Endometrium (tissue), 2 donors: ENCODE data around the gene SPDYA.
A peak's percentile ranks its signal among the peaks of the same experiment; 100 is the strongest.

ENCODE experiments used
- FAIRE-seq: peaks from 2 replicates; lab custom pipeline; 2012; peaks lifted over from hg19 to GRCh38; lab: Jason Lieb, UNC
- donor health status: control.
- donor health status: control.

The SPDYA gene

GRCh38 chr2:28828382-28828781 is 17.7 kb downstream of the SPDYA start:
- no peak for FAIRE-seq

- FAIRE-seq = no peak
These were observed 23.3 kb downstream of the SPDYA start for GRCh38 chr2:28833740-28834470.

GRCh38 chr2:28835781-28836180 is 25.1 kb downstream of the SPDYA start:
- FAIRE-seq = no peak

GRCh38 chr2:28838971-28839370 is 28.3 kb downstream of the SPDYA start:
- no peak for FAIRE-seq

- no peak for FAIRE-seq
These were observed 31.4 kb downstream of the SPDYA start for GRCh38 chr2:28842042-28842441.

- no peak for FAIRE-seq
These were observed 44.6 kb downstream of the SPDYA start for GRCh38 chr2:28855193-28855592.

GRCh38 chr2:28855977-28856376 is 45.3 kb downstream of the SPDYA start:
- no peak for FAIRE-seq

- FAIRE-seq = no peak
These were observed 58.0 kb downstream of the SPDYA start for GRCh38 chr2:28868611-28869010.

GRCh38 chr2:28869494-28870145 is 59.0 kb downstream of the SPDYA start:
- no peak for FAIRE-seq

GRCh38 chr2:28870146-28870891 is 59.7 kb downstream of the SPDYA start, which contains the start of gene TRMT61B:
TSS of gene TRMT61B (minus strand) at chr2:28870309. CDS start at chr2:28870277, 32 bp downstream.
- no peak for FAIRE-seq

- no peak for FAIRE-seq
These were observed 61.0 kb downstream of the SPDYA start for GRCh38 chr2:28871620-28872019.

- FAIRE-seq = no peak
These were observed 69.6 kb downstream of the SPDYA start for GRCh38 chr2:28880193-28880592.

GRCh38 chr2:28893488-28893887 is 82.9 kb downstream of the SPDYA start:
- FAIRE-seq = no peak

- FAIRE-seq = peak; percentile 75
These were observed 84.0 kb downstream of the SPDYA start, which contains the start of gene WDR43 for GRCh38 chr2:28894470-28895188. TSS of gene WDR43 (plus strand) at chr2:28894667. CDS start at chr2:28894699, 32 bp downstream.

GRCh38 chr2:28895189-28895893 is 84.7 kb downstream of the SPDYA start:
- no peak for FAIRE-seq

GRCh38 chr2:28896906-28897305 is 86.3 kb downstream of the SPDYA start:
- FAIRE-seq = no peak

- no peak for FAIRE-seq
These were observed 87.4 kb downstream of the SPDYA start for GRCh38 chr2:28898048-28898447.
